ENCODE measurements around the gene RTN1. TPM values are rescaled to one million over a fixed set of nuclear protein-coding genes. Genes with fewer than 3 reads are reported as not detected.

RTN1 gene
- total RNA-seq (2014; rRNA removed; shearing (Covaris generic)), result not detected in 2 replicates

- DNase-seq (ENCODE audit: low spot score), result peak; percentile 89
- in situ Hi-C loops (cut with HindIII; ENCODE audit: low sequenced_read_pairs), result no loop called here
Observed at GRCh38 chr14:59870277-59871165, at the start of gene RTN1. Gene RTN1, minus strand, starts transcription at chr14:59870776. Its CDS starts 146 bp downstream, at chr14:59870630.

GRCh38 chr14:59920378-59920683 is 49.8 kb upstream of the RTN1 start:
- no peak for DNase-seq (ENCODE audit: low spot score)
- in situ Hi-C loops (cut with HindIII; ENCODE audit: low sequenced_read_pairs), result no loop called here

GRCh38 chr14:59919570-59920377 is 49.2 kb upstream of the RTN1 start, which contains the start of gene LRRC9:
Gene LRRC9, plus strand, starts transcription at chr14:59920144.
- peak; percentile 91 for DNase-seq (ENCODE audit: low spot score)

GRCh38 chr14:59918824-59919569 is 48.4 kb upstream of the RTN1 start:
- in situ Hi-C loops (cut with HindIII; ENCODE audit: low sequenced_read_pairs), result no loop called here
- peak; percentile 79 for DNase-seq (ENCODE audit: low spot score)

More at GRCh38 chr14:59919570-59920377, 49.2 kb upstream of the RTN1 start, which contains the start of gene LRRC9:
- in situ Hi-C loops (cut with HindIII; ENCODE audit: low sequenced_read_pairs), result no loop called here

GRCh38 chr14:59913187-59913586 is 42.6 kb upstream of the RTN1 start:
- no peak for DNase-seq (ENCODE audit: low spot score)
- in situ Hi-C loops (cut with HindIII; ENCODE audit: low sequenced_read_pairs), result no loop called here

GRCh38 chr14:59912443-59912842 is 41.9 kb upstream of the RTN1 start:
- in situ Hi-C loops (cut with HindIII; ENCODE audit: low sequenced_read_pairs), result no loop called here
- DNase-seq (ENCODE audit: low spot score), result no peak

- no peak for DNase-seq (ENCODE audit: low spot score)
- in situ Hi-C loops (cut with HindIII; ENCODE audit: low sequenced_read_pairs), result no loop called here
Observed at GRCh38 chr14:59905188-59905587, 34.6 kb upstream of the RTN1 start.

GRCh38 chr14:59904184-59904583 is 33.6 kb upstream of the RTN1 start:
- in situ Hi-C loops (cut with HindIII; ENCODE audit: low sequenced_read_pairs), result no loop called here
- no peak for DNase-seq (ENCODE audit: low spot score)

- DNase-seq (ENCODE audit: low spot score), result no peak
- in situ Hi-C loops (cut with HindIII; ENCODE audit: low sequenced_read_pairs), result no loop called here
Observed at GRCh38 chr14:59900556-59900955, 30.0 kb upstream of the RTN1 start.

GRCh38 chr14:59897757-59898383 is 27.3 kb upstream of the RTN1 start:
- in situ Hi-C loops (cut with HindIII; ENCODE audit: low sequenced_read_pairs), result no loop called here
- peak; percentile 56 for DNase-seq (ENCODE audit: low spot score)

- in situ Hi-C loops (cut with HindIII; ENCODE audit: low sequenced_read_pairs), result no loop called here
- DNase-seq (ENCODE audit: low spot score), result no peak
Observed at GRCh38 chr14:59895721-59896120, 25.1 kb upstream of the RTN1 start.

GRCh38 chr14:59890676-59891075 is 20.1 kb upstream of the RTN1 start:
- peak; percentile 67 for DNase-seq (ENCODE audit: low spot score)
- in situ Hi-C loops (cut with HindIII; ENCODE audit: low sequenced_read_pairs), result no loop called here

GRCh38 chr14:59882957-59883356 is 12.4 kb upstream of the RTN1 start:
- in situ Hi-C loops (cut with HindIII; ENCODE audit: low sequenced_read_pairs), result no loop called here
- no peak for DNase-seq (ENCODE audit: low spot score)

GRCh38 chr14:59871166-59871495 is 555 bp upstream of the RTN1 start:
- in situ Hi-C loops (cut with HindIII; ENCODE audit: low sequenced_read_pairs), result no loop called here
- DNase-seq (ENCODE audit: low spot score), result no peak

GRCh38 chr14:59869381-59870255 is 958 bp downstream of the RTN1 start:
- DNase-seq (ENCODE audit: low spot score), result peak; percentile 68
- in situ Hi-C loops (cut with HindIII; ENCODE audit: low sequenced_read_pairs), result no loop called here

GRCh38 chr14:59868021-59868420 is 2.6 kb downstream of the RTN1 start:
- in situ Hi-C loops (cut with HindIII; ENCODE audit: low sequenced_read_pairs), result no loop called here

GRCh38 chr14:59863806-59864525 is 6.6 kb downstream of the RTN1 start:
- DNase-seq (ENCODE audit: low spot score), result no peak
- in situ Hi-C loops (cut with HindIII; ENCODE audit: low sequenced_read_pairs), result no loop called here

More at GRCh38 chr14:59868021-59868420, 2.6 kb downstream of the RTN1 start:
- DNase-seq (ENCODE audit: low spot score), result no peak

GRCh38 chr14:59857328-59857727 is 13.2 kb downstream of the RTN1 start:
- in situ Hi-C loops (cut with HindIII; ENCODE audit: low sequenced_read_pairs), result no loop called here
- no peak for DNase-seq (ENCODE audit: low spot score)
